Kidney (tissue), 14 donors: Measurements from ENCODE around the gene MPP7. TPM values are rescaled to one million over a fixed set of nuclear protein-coding genes. Genes with fewer than 3 reads are reported as not detected.

Experiments
- DNase-seq, 5 donors: peaks; one replicate each; pipeline ENCODE4 v3.0.0-alpha.2; 2013 to 2020
- FAIRE-seq: peaks from 2 replicates; lab custom pipeline; 2012; peaks lifted over from hg19 to GRCh38; lab: Jason Lieb, UNC
- H3K27ac ChIP-seq, 2 donors: one replicate each; pipeline ENCODE4 v1.7.0; 2013; ENCODE audit warnings: low read depth in 2 of 2, low read length in 2 of 2, inconsistent platforms in 1 of 2
- H3K27me3 ChIP-seq: one replicate; pipeline ENCODE4 v1.7.1; 2013; ENCODE audit warnings: low read length, inconsistent platforms; ENCODE audit not compliant: control insufficient read depth, insufficient read depth
- H3K36me3 ChIP-seq, 3 donors: one replicate each; pipeline versions ENCODE4 v1.7.0 to v1.7.1; 2013; ENCODE audit warnings: low read length in 3 of 3, control low read depth in 1 of 3, inconsistent platforms in 1 of 3; ENCODE audit not compliant: insufficient read depth in 3 of 3, control insufficient read depth in 2 of 3
- H3K4me1 ChIP-seq, 3 donors: one replicate each; pipeline versions ENCODE4 v1.7.0 to v1.7.1; 2013; ENCODE audit warnings: low read length in 3 of 3, inconsistent platforms in 1 of 3, low read depth in 1 of 3; ENCODE audit not compliant: control insufficient read depth in 2 of 3, insufficient read depth in 2 of 3
- H3K4me3 ChIP-seq, 3 donors: one replicate each; pipeline versions ENCODE4 v1.7.0 to v1.8.1; 2013; ENCODE audit warnings: low read length in 3 of 3, control low read depth in 1 of 3, inconsistent platforms in 1 of 3
- H3K9ac ChIP-seq, 3 donors: one replicate each; pipeline versions ENCODE4 v1.7.0 to v1.7.1; 2013; ENCODE audit warnings: low read length in 3 of 3, control low read depth in 1 of 3, inconsistent platforms in 1 of 3
- H3K9me3 ChIP-seq, 3 donors: one replicate each; pipeline versions ENCODE4 v1.7.0 to v1.7.1; 2013; ENCODE audit warnings: low read length in 3 of 3, control low read depth in 1 of 3, inconsistent platforms in 1 of 3; ENCODE audit not compliant: control insufficient read depth in 2 of 3, insufficient read depth in 1 of 3
- CTCF ChIP-seq: IDR thresholded peaks from 3 replicates; pipeline ENCODE4 v1.5.1; 2012; ENCODE audit warnings: mild to moderate bottlenecking, moderate library complexity, borderline replicate concordance; ENCODE audit not compliant: insufficient read depth; ENCODE audit errors: extremely low read depth
- intact Hi-C: fragments of 100-400 bp; cut with DNase I; formaldehyde crosslinking; loops from one replicate; pipeline ENCODE4 v1.11.1; 2022
- polyA plus RNA-seq: library from polyadenylated mRNA; stranded (reverse); fragments of 350-450 nt; fragmentation: Illumina TruSeq; extraction: RNeasy Lipid Tissue Mini Kit (QIAGEN cat#74804); gene quantifications from one replicate; pipeline ENCODE4 v1.2.3, GENCODE V29; 2014; ENCODE audit warnings: low read depth, low replicate concordance; ENCODE audit not compliant: insufficient read depth
- total RNA-seq: library from RNA; stranded (reverse); fragmentation: NEBNext Ultra II Directional; extraction: Animal tissue kit (Norgen Biotek cat#: 25700); gene quantifications from one replicate; pipeline ENCODE4 v1.2.1, GENCODE V29; 2021
- donor health status: control.
- donor health status: control.
- donor health status: control.
- donor health status: control.
- donor health status: control.
- donor health status: DM: yes; HTN: yes; CAD: no.
- donor health status: Normal renal cell carcinoma (clear cell type).

MPP7 gene
- total and polyA plus RNA-seq, 2 donors from 2014 or later = 6.8 to 11.6 TPM

- Histone ChIP-seq H3K36me3 (no peaks in the 10 kb centered on the region), H3K4me3 (no peak overlapping the region), H3K4me1 (peaks cover 0 to 3% (median 0%) of the 10 kb centered on the region in 3 donors), H3K27me3 (peaks cover under 1% of the 10 kb centered on the region), H3K9ac (no peak overlapping the region), H3K9me3 (no peaks in the 10 kb centered on the region), H3K27ac (no peak overlapping the region)
- FAIRE-seq = no peak
- DNase-seq = peak in 1 of 5 donors; percentile 16
- intact Hi-C loops = no loop called here
- TF ChIP-seq CTCF = no peak
These were observed 2.8 kb downstream of the MPP7 start for GRCh38 chr10:28300027-28300426.

GRCh38 chr10:28298951-28299350, 3.9 kb downstream of the MPP7 start:
- no peak overlapping the region for H3K9ac ChIP-seq
- H3K9me3 ChIP-seq = no peaks in the 10 kb centered on the region
- intact Hi-C loops = no loop called here
- TF ChIP-seq CTCF = no peak
- FAIRE-seq (no peak), DNase-seq (no peak)
- H3K4me1 ChIP-seq = peaks cover 0 to 3% (median 0%) of the 10 kb centered on the region in 3 donors
- H3K27me3 ChIP-seq = no peaks in the 10 kb centered on the region
- H3K36me3 ChIP-seq = no peaks in the 10 kb centered on the region
- no peak overlapping the region for H3K27ac ChIP-seq
- H3K4me3 ChIP-seq = no peak overlapping the region

- FAIRE-seq = no peak
These were observed 6.8 kb downstream of the MPP7 start for GRCh38 chr10:28296023-28296422.

More at GRCh38 chr10:28296023-28296422, 6.8 kb downstream of the MPP7 start:
- no peak for TF ChIP-seq CTCF
- H3K9me3 ChIP-seq = no peaks in the 10 kb centered on the region
- intact Hi-C loops = no loop called here
- H3K4me3 ChIP-seq = no peak overlapping the region
- no peaks in the 10 kb centered on the region for H3K27me3 ChIP-seq
- H3K4me1 ChIP-seq = peaks cover 0 to 3% (median 0%) of the 10 kb centered on the region in 3 donors
- peak overlapping the region in 1 of 2 donors; percentile 14 for H3K27ac ChIP-seq
- no peaks in the 10 kb centered on the region for H3K36me3 ChIP-seq
- H3K9ac ChIP-seq = no peak overlapping the region
- no peak for DNase-seq
